Ascending aorta (tissue), 2 donors: Measurements from ENCODE around the gene CAMKMT. TPM values are rescaled to one million over a fixed set of nuclear protein-coding genes. Genes with fewer than 3 reads are reported as not detected.

ENCODE experiments used
- DNase-seq, 2 donors: peaks; one replicate each; pipeline ENCODE4 v3.0.0-alpha.2; 2019; ENCODE audit warnings: low spot score in 2 of 2
- H3K27ac ChIP-seq, 2 donors: fragments of 200-600 bp; sonication (generic); one replicate each; pipeline ENCODE4 v1.5.1; 2016 to 2017; ENCODE audit warnings: mild to moderate bottlenecking in 1 of 2
- H3K27me3 ChIP-seq: fragments of 200-600 bp; sonication (generic); one replicate; pipeline ENCODE4 v1.5.1; 2017
- H3K36me3 ChIP-seq, 2 donors: fragments of 200-600 bp; sonication (generic); one replicate each; pipeline ENCODE4 v1.5.1; 2016
- H3K4me1 ChIP-seq, 2 donors: fragments of 200-600 bp; sonication (generic); one replicate each; pipeline ENCODE4 v1.5.1; 2016 to 2017; ENCODE audit warnings: mild to moderate bottlenecking in 1 of 2
- H3K4me3 ChIP-seq, 2 donors: fragments of 200-600 bp; sonication (generic); one replicate each; pipeline ENCODE4 v1.5.1; 2016 to 2017; ENCODE audit warnings: mild to moderate bottlenecking in 1 of 2
- H3K9me3 ChIP-seq, 2 donors: fragments of 200-600 bp; sonication (generic); one replicate each; pipeline ENCODE4 v1.5.1; 2016
- intact Hi-C: fragments of 100-400 bp; cut with DNase I; formaldehyde crosslinking; loops from one replicate; pipeline ENCODE4 v1.15.1; 2023
- total RNA-seq: library from RNA; depleted of rRNA; stranded (reverse); fragments of >200 nt; gene quantifications from one replicate; pipeline ENCODE4 v1.1.0, GENCODE V29; 2016
- TF ChIP-seq, protein P1 (sequence below), 3 experiments: fragments of 200-600 bp in 2 of 3; fragments of 450-650 bp in 1 of 3; sonication (generic) in 2 of 3; IDR thresholded peaks; one replicate each; pipeline ENCODE4 v1.5.1; 2016 to 2019; ENCODE audit warnings: antibody characterized with exemption in 3 of 3, mild to moderate bottlenecking in 1 of 3, moderate library complexity in 1 of 3

The CAMKMT gene
- total RNA-seq, 1 donor from 2014 or later = 5.1 TPM

GRCh38 chr2:44742057-44742456 is 380.3 kb downstream of the CAMKMT start:
- no peak for DNase-seq
- peaks cover 0 to 2% of the 10 kb centered on the region in 2 donors for H3K9me3 ChIP-seq
- no peak overlapping the region for H3K4me3 ChIP-seq
- TF ChIP-seq, protein P1, sequence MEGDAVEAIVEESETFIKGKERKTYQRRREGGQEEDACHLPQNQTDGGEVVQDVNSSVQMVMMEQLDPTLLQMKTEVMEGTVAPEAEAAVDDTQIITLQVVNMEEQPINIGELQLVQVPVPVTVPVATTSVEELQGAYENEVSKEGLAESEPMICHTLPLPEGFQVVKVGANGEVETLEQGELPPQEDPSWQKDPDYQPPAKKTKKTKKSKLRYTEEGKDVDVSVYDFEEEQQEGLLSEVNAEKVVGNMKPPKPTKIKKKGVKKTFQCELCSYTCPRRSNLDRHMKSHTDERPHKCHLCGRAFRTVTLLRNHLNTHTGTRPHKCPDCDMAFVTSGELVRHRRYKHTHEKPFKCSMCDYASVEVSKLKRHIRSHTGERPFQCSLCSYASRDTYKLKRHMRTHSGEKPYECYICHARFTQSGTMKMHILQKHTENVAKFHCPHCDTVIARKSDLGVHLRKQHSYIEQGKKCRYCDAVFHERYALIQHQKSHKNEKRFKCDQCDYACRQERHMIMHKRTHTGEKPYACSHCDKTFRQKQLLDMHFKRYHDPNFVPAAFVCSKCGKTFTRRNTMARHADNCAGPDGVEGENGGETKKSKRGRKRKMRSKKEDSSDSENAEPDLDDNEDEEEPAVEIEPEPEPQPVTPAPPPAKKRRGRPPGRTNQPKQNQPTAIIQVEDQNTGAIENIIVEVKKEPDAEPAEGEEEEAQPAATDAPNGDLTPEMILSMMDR (IDR thresholded peaks at IDR 0.05) = no peak
- no peaks in the 10 kb centered on the region for H3K36me3 ChIP-seq
- no peaks in the 10 kb centered on the region for H3K27me3 ChIP-seq
- no peak overlapping the region for H3K27ac ChIP-seq
- H3K4me1 ChIP-seq = peaks cover 0 to 4% of the 10 kb centered on the region in 2 donors
- intact Hi-C loops = no loop called here

- Histone ChIP-seq H3K4me1 (peaks cover 0 to 4% of the 10 kb centered on the region in 2 donors), H3K4me3 (no peak overlapping the region), H3K36me3 (no peaks in the 10 kb centered on the region), H3K27ac (no peak overlapping the region), H3K27me3 (no peaks in the 10 kb centered on the region), H3K9me3 (no peaks in the 10 kb centered on the region)
- no peak for DNase-seq
- TF ChIP-seq, protein P1 (IDR thresholded peaks at IDR 0.05) = no peak
- intact Hi-C loops = no loop called here
Measured at GRCh38 chr2:44743473-44743872, 381.7 kb downstream of the CAMKMT start.

DNA sequence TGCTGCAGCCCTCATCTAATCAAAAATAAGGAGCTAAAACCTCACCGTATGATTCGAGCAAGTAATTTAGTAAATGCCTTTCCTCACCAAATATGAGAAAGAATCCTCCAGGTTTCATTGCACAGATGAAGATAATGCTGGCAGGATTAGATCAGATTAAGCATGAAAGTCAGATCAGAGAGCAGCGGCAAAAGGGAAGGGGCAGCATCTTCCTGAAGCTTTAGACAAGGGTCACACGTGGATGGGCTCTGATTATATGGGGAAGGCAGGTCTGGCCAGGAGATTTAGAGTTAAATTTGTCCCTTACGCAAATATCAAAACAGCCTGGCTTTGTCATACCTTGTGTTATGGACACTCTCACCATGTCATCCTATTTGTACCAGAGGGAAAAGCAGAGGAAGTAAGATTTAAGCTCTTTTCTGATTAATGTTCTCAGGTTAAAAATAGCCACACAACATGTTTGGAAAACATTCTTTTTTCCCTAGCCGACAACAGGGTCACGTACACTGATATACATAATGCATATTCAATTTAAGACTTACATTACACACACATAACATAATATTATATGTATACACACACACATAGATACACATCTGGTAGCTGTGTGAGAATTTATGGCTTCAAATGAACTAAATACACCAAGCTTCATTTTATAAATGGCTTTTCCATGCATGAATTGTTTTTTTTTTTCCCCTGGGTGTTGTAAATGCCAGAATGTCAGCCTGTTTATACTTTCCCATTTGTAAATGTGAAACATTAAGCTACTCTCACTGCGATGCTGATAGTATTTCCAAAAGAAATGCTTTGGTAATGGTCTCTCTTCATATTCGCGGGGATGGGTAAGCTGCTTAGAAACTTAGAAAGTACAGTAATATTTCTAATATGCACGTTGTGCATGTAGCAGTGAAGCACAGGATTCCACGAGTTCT is 383.5 kb downstream of the CAMKMT start:
- no peak for DNase-seq
- no peak overlapping the region for H3K4me3 ChIP-seq
- no peaks in the 10 kb centered on the region for H3K36me3 ChIP-seq
- peaks cover 0 to 4% of the 10 kb centered on the region in 2 donors for H3K4me1 ChIP-seq
- no peaks in the 10 kb centered on the region for H3K9me3 ChIP-seq
- H3K27me3 ChIP-seq = no peaks in the 10 kb centered on the region
- intact Hi-C loops = no loop called here
- TF ChIP-seq, protein P1 (IDR thresholded peaks at IDR 0.05) = no peak
- H3K27ac ChIP-seq = no peak overlapping the region

- H3K4me3 ChIP-seq = no peak overlapping the region
- intact Hi-C loops = no loop called here
- TF ChIP-seq, protein P1 (IDR thresholded peaks at IDR 0.05) = no peak
Measured at GRCh38 chr2:44745922-44746766, 384.4 kb downstream of the CAMKMT start.

DNA sequence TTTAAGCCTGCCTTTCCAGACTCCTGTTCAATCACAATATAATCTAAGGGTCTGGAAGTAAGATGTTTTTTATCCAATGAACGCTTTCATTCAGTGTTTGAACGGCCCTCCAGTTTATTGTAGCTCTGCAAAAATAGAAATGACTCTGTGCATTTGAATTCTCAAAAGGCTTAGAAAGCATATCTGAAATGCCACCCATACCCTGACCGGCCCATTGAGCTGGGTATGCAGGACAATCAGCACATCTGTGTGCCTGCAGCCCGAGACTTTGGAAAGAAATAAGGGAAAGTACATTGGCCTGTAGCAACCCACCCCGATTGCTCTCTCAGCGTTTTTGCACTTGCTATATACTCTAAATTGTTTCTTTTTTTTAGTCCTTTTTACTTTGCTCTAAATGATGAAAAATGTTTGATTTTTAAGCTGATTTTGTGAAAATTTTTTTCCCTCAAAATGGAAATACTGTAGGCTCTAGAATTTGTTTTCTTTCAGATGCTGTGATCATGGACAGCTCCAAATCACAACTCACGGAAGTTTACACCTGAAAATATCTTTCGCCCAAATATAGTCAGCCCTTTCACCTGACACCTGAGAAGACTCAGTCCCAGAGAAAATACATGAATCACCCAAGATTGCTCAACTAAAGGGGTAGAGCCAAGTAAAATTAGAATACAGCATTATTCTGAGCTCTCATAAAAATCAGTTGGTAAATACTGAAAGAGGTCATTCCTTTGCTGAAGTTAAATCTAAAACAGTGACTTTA is 385.3 kb downstream of the CAMKMT start:
- Histone ChIP-seq H3K4me3 (no peak overlapping the region), H3K27ac (no peak overlapping the region), H3K27me3 (no peaks in the 10 kb centered on the region), H3K9me3 (no peaks in the 10 kb centered on the region), H3K36me3 (peaks cover 0 to 5% of the 10 kb centered on the region in 2 donors), H3K4me1 (no peaks in the 10 kb centered on the region)
- TF ChIP-seq, protein P1 (IDR thresholded peaks at IDR 0.05) = no peak
- no peak for DNase-seq
- intact Hi-C loops = no loop called here

More at GRCh38 chr2:44745922-44746766, 384.4 kb downstream of the CAMKMT start:
- Histone ChIP-seq H3K27me3 (no peaks in the 10 kb centered on the region), H3K36me3 (no peaks in the 10 kb centered on the region), H3K9me3 (no peaks in the 10 kb centered on the region), H3K4me1 (peaks cover 0 to 3% of the 10 kb centered on the region in 2 donors), H3K27ac (no peak overlapping the region)
- no peak for DNase-seq
